Measurements from ENCODE around the gene PRSS2. TPM values are rescaled to one million over a fixed set of nuclear protein-coding genes. Genes with fewer than 3 reads are reported as not detected.
"Not testable (repeated sequence)": the region's sequence is repeated elsewhere in the genome, so short reads cannot be mapped to it uniquely, and the experiment has no call there.

PRSS2 gene
- polyA plus RNA-seq, 1 of the 3 experiments (the other 2 are of a cell fraction) = not detected

DNA sequence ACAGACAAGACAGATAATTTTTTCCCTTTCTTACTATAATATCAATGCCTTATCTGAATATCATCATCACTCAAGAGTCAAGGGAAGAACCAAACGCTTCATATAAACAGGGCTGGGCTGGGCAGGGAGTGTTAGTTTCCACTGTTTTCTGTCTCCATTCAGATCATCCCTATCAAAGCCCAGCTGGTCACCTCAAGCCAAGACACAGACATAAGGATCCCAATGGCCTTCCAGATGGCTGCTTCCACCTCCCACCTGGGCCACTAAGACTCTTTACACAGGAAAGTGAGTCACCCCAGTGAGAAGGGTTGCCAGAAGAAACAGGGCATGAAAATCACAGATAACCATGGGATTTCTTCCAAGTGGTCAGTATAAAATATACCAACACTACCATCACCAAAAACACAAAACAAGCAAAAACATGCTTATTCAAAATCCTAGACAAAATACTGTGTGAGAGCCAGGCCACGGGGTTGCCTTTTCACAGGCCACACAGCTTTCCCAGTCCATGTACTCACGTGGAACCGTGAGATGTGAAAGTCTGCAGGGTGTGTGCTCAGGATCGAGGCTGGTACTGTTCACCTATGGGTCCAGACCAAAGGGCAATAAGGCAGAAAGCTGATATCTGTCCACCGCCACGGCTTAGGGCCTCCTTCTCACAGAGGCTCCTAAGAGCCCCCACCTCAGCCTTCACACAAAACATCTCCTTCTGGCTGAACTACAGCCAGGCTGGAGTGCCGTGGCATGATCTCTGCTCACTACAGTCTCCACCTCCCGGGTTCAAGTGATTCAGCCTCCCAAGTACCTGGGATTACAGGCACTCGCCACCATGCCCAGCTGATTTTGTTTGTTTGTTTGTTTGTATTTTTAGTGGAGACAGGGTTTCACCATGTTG is 15.8 kb upstream of the PRSS2 start:
- no peaks in the 10 kb centered on the region for H3K9me2 ChIP-seq
- ChIA-PET POLR2A (no interaction called here), CTCF (interaction anchor here (1.1 kb wide), 1 partner anchor 28 kb away, joined by 5 read pairs; no protein-coding TSS in a partner anchor)
- no peaks in the 10 kb centered on the region for H3K36me3 ChIP-seq (replicated peaks in 1 of 2; ENCODE audit: control insufficient read depth in 1 of 2, insufficient read depth in 2 of 2, low read length in 1 of 2)
- TF ChIP-seq RFX5 (IDR thresholded peaks at IDR 0.05; ENCODE audit: low read length) (no peak), MEF2A (IDR thresholded peaks at IDR 0.05; ENCODE audit: borderline replicate concordance, low read depth) (no peak), EZH2phosphoT487 (IDR thresholded peaks at IDR 0.05; ENCODE audit: borderline replicate concordance, low read depth) (no peak), RCOR1 (IDR thresholded peaks at IDR 0.05; ENCODE audit: low read length) (no peak), TEAD4 (IDR thresholded peaks at IDR 0.05; ENCODE audit: borderline replicate concordance, insufficient read depth) (no peak), ELF1 (IDR thresholded peaks at IDR 0.05) (no peak), NFIC (IDR thresholded peaks at IDR 0.05; ENCODE audit: borderline replicate concordance) (no peak), RAD21 (IDR thresholded peaks at IDR 0.05; ENCODE audit: low read length) (no peak), CHD2 (IDR thresholded peaks at IDR 0.05; ENCODE audit: low read length, partially characterized antibody) (no peak), RXRA (IDR thresholded peaks at IDR 0.05; ENCODE audit: borderline replicate concordance, low read depth) (no peak), FOXM1 (IDR thresholded peaks at IDR 0.05; ENCODE audit: low read depth) (no peak), MXI1 (IDR thresholded peaks at IDR 0.05; ENCODE audit: low read depth, low read length) (no peak), USF2 (IDR thresholded peaks at IDR 0.05; ENCODE audit: borderline replicate concordance, low read depth, low read length) (no peak), YY1 (IDR thresholded peaks at IDR 0.05; ENCODE audit: low read depth) (no peak)
- 38% methylated on average over 9 of the region's 10 CpGs for WGBS (ENCODE audit: low lambda C conversion rate)
- no peak overlapping the region for H3K4me3 ChIP-seq (ENCODE audit: low read depth in 2 of 2, low read length in 1 of 2)
- no peaks in the 10 kb centered on the region for H4K20me1 ChIP-seq (ENCODE audit: insufficient read depth)
- no peaks in the 10 kb centered on the region for H3K9me3 ChIP-seq
- no peaks in the 10 kb centered on the region for H3K79me2 ChIP-seq (ENCODE audit: insufficient read depth)
- H3K4me1 ChIP-seq (ENCODE audit: control insufficient read depth in 1 of 2, insufficient read depth in 2 of 2, low read depth in 1 of 2, low read length in 1 of 2) = peaks cover 0 to 10% of the 10 kb centered on the region in 2 experiments; a peak in 1 of 4 replicates
- H3K27me3 ChIP-seq (ENCODE audit: insufficient read depth) = peaks cover 26% of the 10 kb centered on the region; the same call in 1 of the 2 replicates
- no peak overlapping the region for H3K27ac ChIP-seq (ENCODE audit: low read depth in 2 of 2, low read length in 1 of 2)
- no peak for DNase-seq
- no peaks in the 10 kb centered on the region for H3F3A ChIP-seq (replicated peaks; ENCODE audit: insufficient read depth)
- no peak overlapping the region for H2AFZ ChIP-seq (ENCODE audit: low read depth)
- H3K9ac ChIP-seq = no peak overlapping the region
- H3K4me2 ChIP-seq = no peak overlapping the region

- Histone ChIP-seq H3K4me1 (ENCODE audit: control insufficient read depth in 1 of 2, insufficient read depth in 2 of 2, low read depth in 1 of 2, low read length in 1 of 2) (peaks cover 0 to 10% of the 10 kb centered on the region in 2 experiments; a peak in 1 of 4 replicates), H3K27me3 (ENCODE audit: insufficient read depth) (peaks cover 48% of the 10 kb centered on the region)
- H3K4me2 ChIP-seq; DNase-seq; H3K27ac ChIP-seq (ENCODE audit: low read depth in 2 of 2, low read length in 1 of 2); H3K36me3 ChIP-seq (replicated peaks in 1 of 2; ENCODE audit: control insufficient read depth in 1 of 2, insufficient read depth in 2 of 2, low read length in 1 of 2); H3K9ac ChIP-seq; H3K79me2 ChIP-seq (ENCODE audit: insufficient read depth); H3F3A ChIP-seq (replicated peaks; ENCODE audit: insufficient read depth); H3K4me3 ChIP-seq (ENCODE audit: low read depth in 2 of 2, low read length in 1 of 2); POLR2A ChIA-PET; H3K9me3 ChIP-seq; H4K20me1 ChIP-seq (ENCODE audit: insufficient read depth); H3K9me2 ChIP-seq; H2AFZ ChIP-seq (ENCODE audit: low read depth): not testable (repeated sequence)
- 0% methylated on average over 2 of the region's 3 CpGs for WGBS (ENCODE audit: low lambda C conversion rate)
- CTCF ChIA-PET = interaction anchor here (1.1 kb wide), 1 partner anchor 25 kb away, joined by 3 read pairs; no protein-coding TSS in a partner anchor
These were observed 12.5 kb upstream of the PRSS2 start for GRCh38 chr7:142758312-142758711.
